Esophagus squamous epithelium (tissue), 5 donors: Measurements from ENCODE around the gene FLNB. TPM values are rescaled to one million over a fixed set of nuclear protein-coding genes. Genes with fewer than 3 reads are reported as not detected.

ENCODE experiments used
- DNase-seq: peaks from one replicate; lab custom pipeline; 2025; lab: John Stamatoyannopoulos, UW
- H3K27ac ChIP-seq, 4 donors: fragments of 200-600 bp; sonication (generic); one replicate each; pipeline ENCODE4 v1.5.1; 2016 to 2019; ENCODE audit warnings: mild to moderate bottlenecking in 1 of 4
- H3K27me3 ChIP-seq, 4 donors: fragments of 200-600 bp; sonication (generic); 1 replicate in 3 of 4; 2 replicates in 1 of 4; pipeline versions ENCODE4 v1.5.1 to v1.6.0; 2017 to 2021; ENCODE audit warnings: antibody characterized with exemption in 1 of 4
- H3K36me3 ChIP-seq, 3 donors: fragments of 200-600 bp; sonication (generic); one replicate each; pipeline ENCODE4 v1.5.1; 2016 to 2019
- H3K4me1 ChIP-seq, 3 donors: fragments of 200-600 bp; sonication (generic); one replicate each; pipeline ENCODE4 v1.5.1; 2017 to 2019
- H3K4me3 ChIP-seq, 4 donors: fragments of 200-600 bp; sonication (generic); 1 replicate in 3 of 4; 2 replicates in 1 of 4; pipeline ENCODE4 v1.5.1; 2016 to 2019; ENCODE audit warnings: mild to moderate bottlenecking in 2 of 4, moderate library complexity in 1 of 4
- H3K9me3 ChIP-seq, 3 donors: fragments of 200-600 bp; sonication (generic); one replicate each; pipeline ENCODE4 v1.5.1; 2016 to 2019
- POLR2A ChIP-seq, 4 donors: fragments of 450-650 bp; IDR thresholded peaks; one replicate each; pipeline ENCODE4 v1.6.1; 2017; ENCODE audit warnings: antibody characterized with exemption in 4 of 4, mild to moderate bottlenecking in 4 of 4, moderate library complexity in 3 of 4
- WGBS, 2 donors: methylation state at CpG; one replicate each; pipeline ENCODE4 v1.1.5; 2018; 5-methylcytosine and 5-hydroxymethylcytosine counted together
- intact Hi-C: fragments of 100-400 bp; cut with DNase I; formaldehyde crosslinking; loops from one replicate; pipeline ENCODE4 v1.15.0; 2022
- total RNA-seq, 4 donors: library from RNA; depleted of rRNA; stranded (reverse); fragments of >200 nt; gene quantifications; one replicate each; pipeline ENCODE4 v1.1.0, GENCODE V29; 2016
- TF ChIP-seq, protein P1 (sequence below), 6 experiments: fragments of 450-650 bp in 4 of 6; fragments of 200-600 bp in 2 of 6; sonication (generic) in 2 of 6; IDR thresholded peaks; one replicate each; pipeline ENCODE4 v1.5.1; 2016 to 2019; ENCODE audit warnings: antibody characterized with exemption in 6 of 6, mild to moderate bottlenecking in 4 of 6, moderate library complexity in 4 of 6
- donor health status: DM: yes; HTN: yes; CAD: no.

The FLNB gene
- total RNA-seq, 4 donors from 2014 or later, result 65.4 to 77.0 (median 71.5) TPM

DNA sequence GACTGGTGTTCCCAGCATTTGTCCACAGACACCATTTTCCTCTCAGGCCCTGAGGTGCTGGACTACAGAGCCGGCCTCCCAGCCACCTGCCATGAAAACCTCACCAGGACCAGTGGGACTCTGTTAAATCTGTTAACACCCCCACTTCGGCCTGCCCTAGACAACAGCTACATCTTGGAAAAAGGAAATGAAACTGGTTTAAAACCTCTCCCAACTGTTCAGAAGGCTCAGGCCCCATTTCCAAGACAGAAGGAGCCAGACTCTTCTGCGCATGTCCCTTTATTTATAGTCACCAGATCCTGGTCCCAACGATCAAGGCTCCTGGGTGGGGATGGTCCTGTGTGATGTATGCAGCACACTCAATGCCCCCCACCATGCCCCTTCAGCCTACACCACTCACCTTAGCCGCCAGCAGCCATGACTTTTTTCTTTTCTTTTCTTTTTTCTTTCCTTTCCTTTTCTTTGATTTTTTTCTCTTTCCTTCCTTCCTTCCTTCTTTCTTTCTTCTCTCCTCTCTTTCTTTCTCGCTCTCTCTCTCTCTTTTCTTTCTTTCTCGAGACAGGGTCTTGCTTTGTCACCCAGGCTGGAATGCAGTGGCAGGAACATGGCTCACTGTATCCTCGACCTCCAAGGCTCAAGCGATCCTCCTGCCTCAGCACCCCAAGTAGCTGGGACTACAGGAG lies 25.5 kb upstream of the FLNB start:
- H3K27ac ChIP-seq, result peak overlapping the region in 1 of 4 donors; percentile 57
- no peaks in the 10 kb centered on the region for H3K27me3 ChIP-seq
- TF ChIP-seq, protein P1, sequence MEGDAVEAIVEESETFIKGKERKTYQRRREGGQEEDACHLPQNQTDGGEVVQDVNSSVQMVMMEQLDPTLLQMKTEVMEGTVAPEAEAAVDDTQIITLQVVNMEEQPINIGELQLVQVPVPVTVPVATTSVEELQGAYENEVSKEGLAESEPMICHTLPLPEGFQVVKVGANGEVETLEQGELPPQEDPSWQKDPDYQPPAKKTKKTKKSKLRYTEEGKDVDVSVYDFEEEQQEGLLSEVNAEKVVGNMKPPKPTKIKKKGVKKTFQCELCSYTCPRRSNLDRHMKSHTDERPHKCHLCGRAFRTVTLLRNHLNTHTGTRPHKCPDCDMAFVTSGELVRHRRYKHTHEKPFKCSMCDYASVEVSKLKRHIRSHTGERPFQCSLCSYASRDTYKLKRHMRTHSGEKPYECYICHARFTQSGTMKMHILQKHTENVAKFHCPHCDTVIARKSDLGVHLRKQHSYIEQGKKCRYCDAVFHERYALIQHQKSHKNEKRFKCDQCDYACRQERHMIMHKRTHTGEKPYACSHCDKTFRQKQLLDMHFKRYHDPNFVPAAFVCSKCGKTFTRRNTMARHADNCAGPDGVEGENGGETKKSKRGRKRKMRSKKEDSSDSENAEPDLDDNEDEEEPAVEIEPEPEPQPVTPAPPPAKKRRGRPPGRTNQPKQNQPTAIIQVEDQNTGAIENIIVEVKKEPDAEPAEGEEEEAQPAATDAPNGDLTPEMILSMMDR (IDR thresholded peaks at IDR 0.05), result no peak
- TF ChIP-seq POLR2A (IDR thresholded peaks at IDR 0.05), result no peak
- intact Hi-C loops, result no loop called here
- H3K36me3 ChIP-seq, result no peaks in the 10 kb centered on the region
- no peak for DNase-seq
- H3K9me3 ChIP-seq, result no peaks in the 10 kb centered on the region
- 89 to 94% methylated on average over 8 of the region's 9 CpGs for WGBS, 2 donors
- peaks cover 6 to 26% (median 16%) of the 10 kb centered on the region in 3 donors for H3K4me1 ChIP-seq
- H3K4me3 ChIP-seq, result no peak overlapping the region

DNA sequence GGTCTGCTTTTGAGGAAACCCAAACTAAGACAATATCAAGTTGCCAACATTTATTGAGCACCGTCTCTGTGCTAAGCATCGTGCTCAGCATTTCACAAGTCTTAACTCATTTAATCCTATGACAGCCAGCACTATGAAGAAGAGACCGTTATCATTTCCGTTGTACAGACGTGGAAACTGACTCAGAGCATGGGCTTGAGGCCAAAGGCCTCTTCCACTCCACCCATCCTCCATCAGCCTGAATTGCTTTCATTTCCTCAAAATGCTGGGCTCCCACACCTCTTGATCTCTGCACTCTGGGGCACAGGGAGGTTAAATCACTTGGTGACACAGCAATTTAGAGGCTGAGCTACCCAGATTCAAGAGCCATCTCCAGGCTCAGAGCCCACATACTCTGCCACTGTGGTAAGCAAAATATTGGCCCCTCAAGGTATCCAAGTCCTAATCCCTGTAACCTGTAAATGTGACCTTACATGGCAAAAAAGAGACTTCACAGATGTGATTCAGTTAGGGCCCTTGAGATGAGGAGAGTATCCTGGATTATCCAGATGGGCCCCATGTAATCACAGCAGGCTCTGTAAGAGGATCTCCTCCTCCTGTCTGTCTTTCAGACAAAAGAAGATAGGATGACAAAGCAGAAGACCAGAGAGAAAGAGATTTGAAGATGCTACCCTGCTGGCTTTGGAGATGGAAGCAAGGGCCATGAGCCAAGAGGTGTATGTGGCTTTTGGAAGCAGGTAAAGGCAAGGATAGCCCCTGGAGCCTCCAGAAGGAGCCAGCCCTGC lies 24.3 kb upstream of the FLNB start:
- WGBS, 2 donors, result 0 to 6% methylated on average over 5 of the region's 5 CpGs
- H3K4me1 ChIP-seq, result peaks cover 6 to 20% (median 14%) of the 10 kb centered on the region in 3 donors
- DNase-seq, result no peak
- H3K4me3 ChIP-seq, result no peak overlapping the region
- peak overlapping the region in 3 of 4 donors; percentile 43 to 57 (median 50) for H3K27ac ChIP-seq
- no peaks in the 10 kb centered on the region for H3K9me3 ChIP-seq
- no peaks in the 10 kb centered on the region for H3K36me3 ChIP-seq
- TF ChIP-seq POLR2A (IDR thresholded peaks at IDR 0.05), result no peak
- TF ChIP-seq, protein P1 (IDR thresholded peaks at IDR 0.05), result no peak
- H3K27me3 ChIP-seq, result no peaks in the 10 kb centered on the region
- intact Hi-C loops, result no loop called here

DNA sequence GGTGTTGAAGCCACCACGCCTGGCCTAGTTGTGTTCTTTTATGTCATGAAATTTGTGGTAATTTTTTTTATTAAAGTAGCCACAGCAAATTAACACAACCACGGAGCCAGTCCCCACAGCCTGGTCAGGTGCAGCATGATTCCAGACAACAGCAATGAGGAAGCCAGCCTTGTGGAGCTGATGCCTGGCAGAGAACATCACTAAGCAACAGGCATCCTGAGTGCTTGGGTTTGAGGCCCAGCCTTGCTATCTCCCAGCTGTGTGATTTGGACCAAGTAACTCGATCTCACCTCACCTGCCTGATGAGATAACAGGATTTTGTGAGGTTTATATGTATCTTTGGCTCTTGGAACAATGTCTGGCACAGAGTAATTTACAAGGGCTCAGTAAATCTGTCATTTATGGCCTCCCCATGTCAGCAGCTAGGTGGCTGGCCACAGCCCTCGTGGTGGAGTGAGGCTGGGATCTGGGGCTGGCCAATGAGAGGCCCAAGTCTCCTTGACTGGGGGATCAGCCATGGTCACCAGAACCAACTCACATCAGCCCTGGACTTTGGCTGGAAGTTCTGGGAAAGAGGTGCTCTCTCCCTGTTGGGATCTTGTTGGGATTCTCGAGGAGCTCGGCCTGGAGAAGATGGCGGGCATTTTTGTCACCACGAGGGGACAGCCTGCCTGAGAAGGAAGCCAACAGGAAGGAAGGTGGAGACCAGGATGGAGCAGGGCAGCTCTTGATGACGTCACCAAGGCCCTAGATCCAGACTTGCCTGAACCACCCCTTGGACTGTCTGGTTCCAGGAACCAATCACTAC lies 22.8 kb upstream of the FLNB start:
- no peaks in the 10 kb centered on the region for H3K27me3 ChIP-seq
- no peaks in the 10 kb centered on the region for H3K9me3 ChIP-seq
- WGBS, 2 donors, result 78 to 83% methylated on average over 9 of the region's 9 CpGs
- H3K27ac ChIP-seq, result no peak overlapping the region
- peaks cover 6 to 27% (median 14%) of the 10 kb centered on the region in 3 donors for H3K4me1 ChIP-seq
- intact Hi-C loops, result no loop called here
- no peak overlapping the region for H3K4me3 ChIP-seq
- no peak for DNase-seq
- no peaks in the 10 kb centered on the region for H3K36me3 ChIP-seq
- no peak for TF ChIP-seq POLR2A (IDR thresholded peaks at IDR 0.05)
- TF ChIP-seq, protein P1 (IDR thresholded peaks at IDR 0.05), result no peak

DNA sequence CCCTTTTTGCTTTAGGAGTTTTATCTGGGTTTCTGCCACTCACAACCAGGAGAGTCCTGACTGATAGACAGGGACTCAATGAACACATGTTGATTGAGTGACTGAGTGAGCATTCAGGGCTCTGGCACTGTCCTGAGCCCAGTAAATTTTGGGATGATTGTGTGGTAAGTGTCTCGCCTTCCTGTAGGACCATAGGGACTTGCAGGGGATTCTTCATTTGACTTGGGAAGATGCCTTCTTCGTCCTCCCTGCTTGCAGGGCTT lies 22.3 kb upstream of the FLNB start:
- Histone ChIP-seq H3K9me3 (no peaks in the 10 kb centered on the region), H3K27me3 (no peaks in the 10 kb centered on the region), H3K27ac (no peak overlapping the region), H3K4me3 (no peak overlapping the region), H3K36me3 (no peaks in the 10 kb centered on the region), H3K4me1 (peaks cover 6 to 27% (median 14%) of the 10 kb centered on the region in 3 donors)
- 83 to 94% methylated on average over 1 to 2 of the region's 2 CpGs for WGBS, 2 donors
- intact Hi-C loops, result no loop called here
- TF ChIP-seq, protein P1 (IDR thresholded peaks at IDR 0.05), result no peak
- no peak for TF ChIP-seq POLR2A (IDR thresholded peaks at IDR 0.05)
- no peak for DNase-seq
